HG02759 (cell line): ENCODE measurements around the gene GALNTL6.

Source experiments
- ATAC-seq: cut with Tn5 transposase; IDR thresholded peaks from one replicate; pipeline ENCODE4 v1.9.1; 2021; ENCODE audit warnings: mild to moderate bottlenecking, moderate library complexity; ENCODE audit not compliant: unreplicated experiment

Gene GALNTL6

DNA sequence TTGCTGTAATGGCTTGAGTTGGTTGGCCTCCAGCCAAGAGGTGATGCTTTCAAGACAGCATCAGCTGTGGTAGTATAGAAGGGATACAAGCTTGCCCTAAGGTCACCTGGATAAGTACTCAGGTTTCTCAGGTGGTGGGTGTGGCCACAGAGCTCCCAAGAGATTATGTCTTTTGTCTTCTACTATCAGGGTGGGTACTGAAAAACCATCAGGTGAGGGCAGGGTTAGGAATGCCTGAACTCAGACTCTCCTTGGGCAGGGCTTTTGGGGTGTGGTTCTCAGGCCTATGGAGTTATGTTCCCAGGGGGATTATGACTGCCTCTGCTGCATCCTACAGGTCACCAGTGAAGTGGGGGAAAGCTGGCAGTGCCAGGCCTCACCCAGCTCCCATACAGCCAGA lies 700.8 kb downstream of the GALNTL6 start:
- no peak for ATAC-seq

DNA sequence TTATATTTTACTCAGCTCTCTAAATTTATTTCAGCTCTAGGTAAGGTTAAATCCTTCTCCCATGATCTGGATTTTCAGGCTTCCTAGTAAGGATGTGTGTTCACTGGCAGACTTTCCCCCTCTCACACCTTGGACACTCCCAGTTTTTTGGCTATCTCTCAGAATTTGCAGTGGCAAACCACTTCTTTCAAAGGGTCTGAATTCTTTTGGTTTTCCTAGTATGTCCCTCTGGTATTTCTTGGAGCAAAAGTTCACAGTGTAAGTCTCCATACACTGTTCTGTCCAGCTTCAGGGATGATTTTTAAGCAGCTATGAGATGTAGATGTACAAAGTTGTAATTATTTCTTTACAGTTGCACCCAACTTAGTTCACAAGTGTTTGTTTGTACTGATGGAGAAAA lies 701.6 kb downstream of the GALNTL6 start:
- ATAC-seq = no peak

- no peak for ATAC-seq
These were observed 702.2 kb downstream of the GALNTL6 start for GRCh38 chr4:172515266-172515879.

- no peak for ATAC-seq
These were observed 704.2 kb downstream of the GALNTL6 start for GRCh38 chr4:172517391-172517790.

DNA sequence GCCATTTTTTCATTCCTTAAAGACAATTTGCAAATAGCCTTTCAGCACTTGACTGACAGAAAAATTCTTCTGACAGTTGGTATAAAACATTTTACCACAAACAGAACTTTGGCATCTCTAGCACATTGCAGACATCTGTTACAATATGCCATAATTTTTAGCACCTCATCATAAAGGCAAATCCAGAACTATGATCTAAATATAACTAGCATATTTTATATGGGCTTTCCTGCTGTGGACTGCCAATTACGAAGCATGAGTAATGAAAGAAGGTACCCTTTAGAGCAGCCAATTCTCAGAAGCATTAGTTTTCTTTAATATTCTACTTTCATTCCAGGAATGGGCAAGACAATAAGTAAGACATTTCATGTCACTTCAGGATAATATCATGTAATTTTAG lies 708.0 kb downstream of the GALNTL6 start:
- ATAC-seq = no peak

DNA sequence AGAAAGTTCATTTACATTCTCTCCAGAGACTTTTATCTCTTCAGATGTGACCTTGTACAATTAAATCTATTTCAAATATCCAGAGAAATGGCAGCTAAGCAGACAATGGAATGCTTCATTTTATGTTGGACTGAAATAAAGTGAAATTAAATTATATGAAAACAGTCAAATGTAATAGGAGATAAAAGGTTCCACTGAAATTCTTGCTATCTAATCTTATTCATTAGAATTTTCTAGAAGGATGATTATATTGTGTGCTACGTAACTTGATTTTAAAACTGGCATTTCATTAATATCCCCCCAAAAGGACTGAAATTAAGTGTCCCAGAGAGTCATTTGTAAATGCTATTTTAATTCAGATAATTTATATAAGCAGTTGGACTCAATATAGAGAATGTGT lies 708.5 kb downstream of the GALNTL6 start:
- no peak for ATAC-seq

- no peak for ATAC-seq
These were observed 730.0 kb downstream of the GALNTL6 start for GRCh38 chr4:172543249-172543648.

- ATAC-seq = peak; percentile 74
These were observed 733.6 kb downstream of the GALNTL6 start for GRCh38 chr4:172546782-172547181.

- no peak for ATAC-seq
These were observed 734.5 kb downstream of the GALNTL6 start for GRCh38 chr4:172547724-172548123.

GRCh38 chr4:172553216-172553615 lies 740.0 kb downstream of the GALNTL6 start:
- ATAC-seq = no peak

DNA sequence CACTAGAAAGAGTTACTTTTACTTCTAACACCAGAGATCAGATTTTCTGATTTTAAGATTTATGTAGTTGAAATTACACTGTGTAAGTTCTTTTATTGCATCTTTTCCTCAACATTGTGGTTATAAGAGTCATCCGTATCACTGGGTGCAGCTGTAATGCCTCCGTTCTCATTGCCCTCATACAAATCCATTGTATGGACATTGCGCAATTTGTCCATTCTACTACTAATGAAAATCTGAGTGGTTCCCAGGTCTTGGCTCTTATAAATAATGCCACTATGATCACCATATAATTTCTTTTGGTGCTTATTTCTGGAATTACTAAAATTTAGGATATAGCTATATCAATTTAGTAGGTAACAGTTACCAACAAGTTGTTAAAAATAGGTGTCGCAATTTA lies 741.4 kb downstream of the GALNTL6 start:
- ATAC-seq = no peak

DNA sequence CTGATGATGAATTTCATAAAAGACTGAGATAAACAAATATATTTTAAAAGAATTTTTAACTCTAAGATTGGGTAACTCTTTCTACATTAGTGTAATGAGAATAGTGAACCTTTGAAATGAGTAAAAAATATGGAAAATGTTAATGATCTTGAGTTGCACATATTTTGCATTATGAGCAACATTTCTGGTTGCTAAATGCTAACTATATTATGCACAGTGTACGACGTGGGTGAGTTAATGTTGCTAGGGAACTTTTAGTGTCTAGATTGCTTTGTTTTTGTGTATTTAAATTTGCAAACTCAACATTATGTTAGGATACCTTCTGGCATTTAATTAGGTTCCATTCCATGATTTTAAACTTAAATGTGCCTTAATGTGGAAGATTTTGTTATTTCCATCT lies 742.5 kb downstream of the GALNTL6 start:
- no peak for ATAC-seq

- ATAC-seq = no peak
These were observed 760.7 kb downstream of the GALNTL6 start for GRCh38 chr4:172573899-172574298.

- no peak for ATAC-seq
These were observed 765.5 kb downstream of the GALNTL6 start for GRCh38 chr4:172578712-172579111.

- no peak for ATAC-seq
These were observed 771.6 kb downstream of the GALNTL6 start for GRCh38 chr4:172584816-172585215.

DNA sequence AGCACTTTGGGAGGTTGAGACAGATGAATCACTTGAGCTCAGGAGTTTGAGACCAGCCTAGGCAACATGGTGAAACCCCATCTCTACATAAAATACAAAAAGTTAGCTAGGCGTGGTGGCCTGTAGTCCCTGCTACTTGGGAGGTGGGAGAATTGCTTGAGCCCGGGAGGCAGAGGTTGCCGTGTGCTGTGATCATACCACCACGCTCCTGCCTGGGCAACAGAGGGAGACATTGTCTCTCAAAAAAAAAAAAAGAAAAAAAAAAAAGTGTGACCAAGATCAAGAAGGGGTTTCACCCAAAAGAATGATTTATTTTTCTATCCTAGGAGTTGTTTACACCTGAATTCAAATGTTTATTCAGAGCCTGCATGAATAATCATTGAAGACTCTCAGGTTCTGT lies 783.0 kb downstream of the GALNTL6 start:
- ATAC-seq = no peak

DNA sequence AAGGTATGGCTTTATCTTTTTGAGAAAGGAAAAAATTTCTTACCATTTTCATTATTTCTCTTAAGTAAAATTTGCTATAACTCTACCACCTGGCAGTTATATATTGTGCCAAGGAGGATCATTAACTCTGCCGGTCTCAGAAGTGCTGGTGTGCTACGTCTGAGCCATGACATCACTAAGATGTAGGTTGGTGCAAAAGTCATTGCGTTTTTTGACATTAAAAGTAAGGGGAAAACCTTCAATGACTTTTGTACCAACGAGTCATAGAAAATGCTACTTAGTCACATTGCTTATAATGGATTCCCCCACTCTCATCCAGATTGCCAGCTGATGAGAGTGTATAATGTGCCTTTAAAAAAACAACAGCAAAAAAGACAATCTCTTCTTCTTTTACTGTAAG lies 786.4 kb downstream of the GALNTL6 start:
- ATAC-seq = no peak

DNA sequence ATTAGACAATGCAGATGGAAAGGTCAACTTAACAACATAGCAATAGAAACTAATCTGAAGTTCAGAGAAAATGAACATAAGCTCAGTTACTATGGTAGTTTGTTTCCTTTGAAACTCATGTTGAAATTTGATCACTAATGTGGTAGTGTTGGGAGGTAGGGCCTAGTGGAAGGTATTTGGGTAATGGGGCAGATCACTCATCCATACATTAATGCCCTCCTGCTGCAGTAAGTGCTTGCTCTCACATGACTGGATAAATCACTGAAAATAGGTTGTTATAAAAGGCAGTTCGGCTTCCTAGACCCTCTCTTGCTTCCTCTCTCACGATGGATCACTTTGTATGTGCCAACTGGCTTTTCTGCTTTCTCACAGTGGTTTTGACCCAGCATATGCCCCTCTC lies 788.0 kb downstream of the GALNTL6 start:
- ATAC-seq = no peak

GRCh38 chr4:172619218-172619617 lies 806.0 kb downstream of the GALNTL6 start:
- no peak for ATAC-seq

DNA sequence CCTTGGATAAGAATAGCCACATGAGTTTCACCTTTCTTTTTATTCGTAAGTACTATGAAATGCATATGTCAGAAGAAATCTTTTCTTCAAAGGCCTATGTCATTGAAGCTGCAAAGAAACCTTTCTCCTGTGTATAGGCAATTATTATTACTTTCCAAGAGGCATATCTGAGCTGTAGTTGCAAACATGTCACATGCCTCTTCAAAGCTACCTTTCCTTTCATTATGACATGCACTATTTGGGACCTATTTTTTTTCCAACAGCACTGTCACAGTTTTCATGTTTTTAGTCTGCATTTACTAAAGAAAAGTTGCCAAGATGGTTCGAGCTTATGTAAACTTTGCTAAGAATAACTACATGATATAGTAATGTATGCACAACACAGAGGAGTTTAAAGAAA lies 806.6 kb downstream of the GALNTL6 start:
- no peak for ATAC-seq

GRCh38 chr4:172628263-172628662 lies 815.1 kb downstream of the GALNTL6 start:
- ATAC-seq = no peak

GRCh38 chr4:172630280-172630679 lies 817.1 kb downstream of the GALNTL6 start:
- ATAC-seq = no peak

DNA sequence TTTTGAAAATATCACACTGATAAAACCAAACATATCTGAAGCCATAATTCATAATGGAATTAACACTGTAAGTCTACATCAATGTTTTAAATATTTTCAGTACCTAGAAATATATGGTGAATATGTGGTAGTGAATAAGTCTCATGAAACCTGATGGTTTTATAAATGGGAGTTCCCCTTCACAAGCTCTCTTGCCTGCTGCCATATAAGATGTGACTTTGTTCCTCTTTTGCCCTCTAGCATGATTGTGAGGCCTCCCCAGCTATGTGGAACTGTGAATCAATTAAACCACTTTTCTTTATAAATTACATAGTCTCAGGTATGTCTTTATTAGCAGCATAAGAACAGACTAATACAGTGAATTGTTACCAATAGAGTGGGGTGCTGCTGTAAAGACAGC lies 818.6 kb downstream of the GALNTL6 start:
- ATAC-seq = no peak
